Dedifferentiated amniotic fluid mesenchymal stem cell (primary cell): ENCODE results near the gene PCDHGA6.
A peak's percentile ranks its signal among the peaks of the same experiment; 100 is the strongest.
"Not testable (repeated sequence)": the region's sequence is repeated elsewhere in the genome, so short reads cannot be mapped to it uniquely, and the experiment has no call there.

ENCODE experiments used
- DNase-seq: peaks from one replicate; pipeline ENCODE4 v3.0.0-alpha.2; 2016; ENCODE audit errors: extremely low spot score

Gene PCDHGA6

GRCh38 chr5:141373673-141374317 is at the start of gene PCDHGA6:
TSS of gene PCDHGA6 (plus strand) at chr5:141373891. CDS start at chr5:141374084, 193 bp downstream.
- DNase-seq = peak; percentile 39

DNA sequence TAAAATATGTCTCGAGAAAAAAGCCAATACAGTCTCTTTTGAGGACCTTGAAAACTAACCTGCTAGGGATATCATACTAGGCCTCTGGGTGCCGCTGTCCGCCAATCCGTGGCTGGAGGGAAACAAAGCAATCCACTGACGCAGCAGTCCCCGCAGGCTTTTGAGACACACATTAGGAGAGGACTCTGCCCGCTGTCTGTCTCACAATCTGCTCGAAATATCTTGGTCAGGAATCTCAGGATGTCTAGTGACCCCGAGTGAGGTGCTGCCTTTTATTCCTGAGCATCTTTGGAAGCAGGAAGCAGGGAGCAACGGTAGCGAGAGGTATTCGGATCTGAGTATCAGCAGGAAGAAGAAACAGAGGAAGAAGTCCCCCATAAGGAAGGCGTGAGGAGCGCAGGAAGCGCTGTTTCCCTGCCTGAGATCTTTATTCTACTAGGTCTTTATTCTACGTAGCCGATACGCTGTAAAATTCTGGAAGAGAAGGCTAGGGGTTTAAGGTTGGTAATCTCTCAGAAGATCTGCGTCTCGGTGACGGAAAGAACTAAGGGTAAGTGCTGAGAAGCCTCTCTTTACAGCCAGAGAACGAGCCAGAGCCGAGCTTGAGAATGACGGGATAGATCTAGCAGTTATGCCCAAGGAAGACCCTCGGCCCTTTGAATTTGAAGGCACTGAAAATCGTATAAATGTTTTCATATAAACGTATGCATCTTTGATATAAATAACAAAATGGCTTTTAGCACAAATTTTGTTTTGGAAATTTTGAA is 47.4 kb upstream of the PCDHGA6 start:
- DNase-seq = peak; percentile 82

GRCh38 chr5:141328231-141328630 is 45.5 kb upstream of the PCDHGA6 start:
- no peak for DNase-seq

DNA sequence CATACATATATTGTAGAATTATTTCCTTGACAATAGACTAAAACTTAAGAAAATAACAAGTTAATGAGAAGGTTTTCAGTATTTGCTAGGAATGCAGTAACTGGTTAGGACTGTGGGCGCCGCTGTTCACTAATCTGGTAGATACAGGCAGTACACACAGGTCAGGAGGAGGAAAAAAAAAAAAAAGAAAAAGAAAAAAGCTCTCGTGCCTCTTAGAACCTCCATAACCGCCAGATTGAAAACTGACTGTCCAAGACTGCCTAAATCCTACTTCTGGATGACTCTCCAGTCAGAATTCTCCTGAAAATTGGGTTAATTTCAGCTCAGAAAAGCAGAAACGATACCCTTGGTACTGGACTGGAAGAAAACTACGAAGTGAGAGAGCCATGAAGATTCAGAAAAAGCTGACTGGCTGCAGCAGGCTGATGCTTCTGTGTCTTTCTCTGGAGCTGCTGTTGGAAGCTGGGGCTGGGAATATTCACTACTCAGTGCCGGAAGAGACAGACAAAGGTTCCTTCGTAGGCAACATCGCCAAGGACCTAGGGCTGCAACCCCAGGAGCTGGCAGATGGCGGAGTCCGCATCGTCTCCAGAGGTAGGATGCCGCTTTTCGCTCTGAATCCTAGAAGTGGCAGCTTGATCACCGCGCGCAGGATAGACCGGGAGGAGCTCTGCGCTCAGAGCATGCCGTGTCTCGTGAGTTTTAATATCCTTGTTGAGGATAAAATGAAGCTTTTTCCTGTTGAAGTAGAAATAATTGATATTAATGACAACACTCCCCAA is 43.2 kb upstream of the PCDHGA6 start, which contains the start of gene PCDHGA1:
Gene PCDHGA1 (plus strand): TSS at position 216 of the 782 bp plus-strand sequence.
- DNase-seq = peak; percentile 31

- DNase-seq = not testable (repeated sequence)
These were observed 41.1 kb upstream of the PCDHGA6 start for GRCh38 chr5:141332571-141332970.

DNA sequence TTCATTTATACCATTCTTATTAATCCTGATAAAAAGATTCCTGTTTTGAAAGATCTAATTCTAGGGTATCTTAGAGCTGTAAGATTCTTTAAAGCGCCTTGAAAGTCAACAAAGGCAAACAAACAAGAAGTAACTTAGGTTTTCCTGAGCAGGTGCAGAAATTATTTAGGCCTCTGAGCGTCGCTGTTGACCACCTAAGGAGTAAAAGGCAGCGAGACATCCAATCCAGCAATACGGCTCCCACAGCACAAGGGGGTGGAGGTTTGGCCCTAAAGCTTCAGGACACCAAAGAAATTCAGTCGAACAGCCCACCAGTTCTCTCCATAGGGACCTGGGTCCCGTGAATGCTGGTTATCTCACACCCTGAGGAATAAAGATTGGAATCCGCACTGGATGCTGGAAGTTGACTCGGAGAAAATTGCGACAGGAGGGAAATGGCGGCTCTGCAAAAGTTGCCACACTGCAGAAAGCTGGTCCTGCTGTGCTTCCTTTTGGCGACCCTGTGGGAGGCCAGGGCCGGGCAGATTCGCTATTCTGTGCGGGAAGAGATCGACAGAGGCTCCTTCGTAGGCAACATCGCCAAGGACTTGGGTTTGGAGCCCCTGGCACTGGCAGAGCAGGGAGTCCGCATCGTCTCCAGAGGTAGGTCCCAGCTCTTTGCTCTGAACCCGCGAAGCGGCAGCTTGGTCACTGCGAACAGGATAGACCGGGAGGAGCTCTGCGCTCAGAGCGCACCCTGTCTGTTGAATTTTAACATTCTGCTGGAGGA is 35.0 kb upstream of the PCDHGA6 start, which contains the start of gene PCDHGA2:
Gene PCDHGA2 (plus strand): TSS at position 223 of the 769 bp plus-strand sequence.
- no peak for DNase-seq

- DNase-seq = not testable (repeated sequence)
These were observed 32.8 kb upstream of the PCDHGA6 start for GRCh38 chr5:141340781-141341354.

GRCh38 chr5:141342773-141343172 is 30.9 kb upstream of the PCDHGA6 start:
- DNase-seq = no peak

- no peak for DNase-seq
These were observed 30.3 kb upstream of the PCDHGA6 start, which contains the start of gene PCDHGA3 for GRCh38 chr5:141343242-141343952. TSS of gene PCDHGA3 (plus strand) at chr5:141343829. CDS start at chr5:141344034, 205 bp downstream.

- DNase-seq = no peak
These were observed 29.7 kb upstream of the PCDHGA6 start for GRCh38 chr5:141343953-141344463.

DNA sequence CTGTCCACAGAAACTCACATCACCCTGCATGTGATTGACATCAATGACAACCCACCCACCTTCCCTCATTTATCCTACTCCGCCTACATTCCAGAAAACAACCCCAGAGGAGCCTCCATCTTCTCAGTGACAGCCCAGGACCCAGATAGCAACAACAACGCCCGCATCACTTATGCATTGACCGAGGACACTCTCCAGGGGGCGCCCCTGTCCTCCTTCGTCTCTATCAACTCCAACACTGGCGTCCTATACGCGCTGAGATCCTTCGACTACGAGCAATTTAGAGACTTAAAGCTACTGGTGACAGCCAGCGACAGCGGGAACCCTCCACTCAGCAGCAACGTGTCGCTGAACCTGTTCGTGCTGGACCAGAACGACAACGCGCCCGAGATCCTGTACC is 28.4 kb upstream of the PCDHGA6 start:
- DNase-seq = no peak

- not testable (repeated sequence) for DNase-seq
These were observed 27.7 kb upstream of the PCDHGA6 start for GRCh38 chr5:141346017-141346416.

- peak; percentile 43 for DNase-seq
These were observed 23.6 kb upstream of the PCDHGA6 start, which contains the start of gene PCDHGB1 for GRCh38 chr5:141349917-141350619. TSS of gene PCDHGB1 (plus strand) at chr5:141350099. CDS start at chr5:141350261, 162 bp downstream.

DNA sequence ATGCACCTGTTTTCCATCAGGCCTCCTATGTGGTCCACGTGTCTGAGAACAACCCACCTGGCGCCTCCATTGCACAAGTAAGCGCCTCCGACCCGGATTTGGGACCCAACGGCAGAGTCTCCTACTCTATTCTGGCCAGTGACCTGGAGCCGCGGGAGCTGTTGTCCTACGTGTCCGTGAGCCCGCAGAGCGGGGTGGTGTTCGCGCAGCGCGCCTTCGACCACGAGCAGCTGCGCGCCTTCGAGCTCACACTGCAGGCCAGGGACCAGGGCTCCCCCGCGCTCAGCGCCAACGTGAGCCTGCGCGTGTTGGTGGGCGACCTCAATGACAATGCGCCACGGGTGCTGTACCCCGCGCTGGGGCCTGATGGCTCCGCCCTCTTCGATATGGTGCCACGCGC is 22.1 kb upstream of the PCDHGA6 start:
- no peak for DNase-seq

DNA sequence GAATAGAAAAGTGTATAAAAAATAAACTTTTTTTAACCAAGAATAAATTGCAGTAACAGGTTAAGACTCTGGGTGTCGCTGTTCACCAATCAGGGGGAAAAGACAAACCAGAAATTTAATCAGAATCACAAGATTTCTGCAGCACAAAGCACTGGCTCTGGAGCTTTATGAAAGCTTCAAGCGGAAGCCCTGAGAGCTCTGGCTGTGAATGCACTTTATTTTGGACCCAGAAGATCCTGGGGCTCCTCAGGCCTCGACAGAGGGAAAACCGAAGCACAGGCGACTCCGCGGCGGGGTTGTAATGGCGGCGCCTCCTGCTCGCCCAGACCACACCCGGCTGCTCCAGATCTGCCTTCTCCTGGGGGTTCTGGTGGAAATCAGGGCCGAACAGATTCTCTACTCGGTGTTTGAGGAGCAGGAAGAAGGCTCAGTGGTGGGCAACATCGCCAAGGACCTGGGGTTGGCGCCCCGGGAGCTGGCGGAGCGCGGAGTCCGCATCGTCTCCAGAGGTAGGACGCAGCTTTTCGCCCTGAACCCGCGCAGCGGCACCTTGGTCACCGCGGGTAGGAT is 18.7 kb upstream of the PCDHGA6 start, which contains the start of gene PCDHGA4:
Gene PCDHGA4 (plus strand): TSS at position 122 of the 570 bp plus-strand sequence. CDS start 87 bp downstream, at position 209.
- DNase-seq = no peak

- DNase-seq = no peak
These were observed 18.1 kb upstream of the PCDHGA6 start for GRCh38 chr5:141355641-141356040.

DNA sequence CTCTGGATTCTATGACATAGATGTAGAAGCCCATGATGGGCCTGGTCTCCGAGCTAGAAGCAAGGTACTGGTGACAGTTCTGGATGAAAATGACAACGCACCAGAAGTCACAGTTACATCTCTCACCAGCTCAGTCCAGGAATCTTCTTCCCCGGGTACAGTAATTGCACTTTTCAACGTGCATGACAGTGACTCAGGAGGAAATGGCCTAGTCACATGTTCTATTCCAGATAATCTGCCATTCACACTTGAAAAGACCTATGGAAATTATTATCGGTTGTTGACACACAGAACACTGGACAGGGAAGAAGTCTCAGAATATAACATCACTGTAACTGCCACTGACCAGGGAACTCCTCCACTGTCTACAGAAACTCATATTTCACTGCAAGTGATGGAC is 17.6 kb upstream of the PCDHGA6 start:
- no peak for DNase-seq

- no peak for DNase-seq
These were observed 16.7 kb upstream of the PCDHGA6 start for GRCh38 chr5:141356950-141357349.
